Hepatocyte (in vitro differentiated cells): ENCODE results near the gene CBL. TPM values are rescaled to one million over a fixed set of nuclear protein-coding genes. Genes with fewer than 3 reads are reported as not detected.

ENCODE experiments used
- DNase-seq: peaks from one replicate; pipeline ENCODE4 v3.0.0-alpha.2; 2016; ENCODE audit warnings: low spot score
- H2AFZ ChIP-seq: fragments of 200-600 bp; sonication (generic); 2 replicates; pipeline ENCODE4 v1.6.0; 2016; ENCODE audit warnings: antibody characterized with exemption, mild to moderate bottlenecking
- H3K27ac ChIP-seq: fragments of 200-600 bp; sonication (generic); 2 replicates; pipeline ENCODE4 v1.5.1; 2016; ENCODE audit warnings: mild to moderate bottlenecking
- H3K27me3 ChIP-seq: fragments of 200-600 bp; sonication (generic); 2 replicates; pipeline ENCODE4 v1.6.1; 2016
- H3K36me3 ChIP-seq: fragments of 200-600 bp; sonication (generic); replicated peaks from 2 replicates; pipeline ENCODE4 v1.5.1; 2016; ENCODE audit warnings: low read depth; ENCODE audit not compliant: insufficient read depth
- H3K4me1 ChIP-seq: fragments of 200-600 bp; sonication (generic); 2 replicates; pipeline ENCODE4 v1.5.1; 2016; ENCODE audit warnings: mild to moderate bottlenecking, moderate library complexity; ENCODE audit not compliant: insufficient read depth
- H3K4me2 ChIP-seq: fragments of 200-600 bp; sonication (generic); 2 replicates; pipeline ENCODE4 v1.6.0; 2016
- H3K4me3 ChIP-seq: fragments of 200-600 bp; sonication (generic); 2 replicates; pipeline ENCODE4 v1.5.1; 2016; ENCODE audit warnings: mild to moderate bottlenecking
- H3K79me2 ChIP-seq: fragments of 200-600 bp; sonication (generic); 2 replicates; pipeline ENCODE4 v1.6.0; 2017; ENCODE audit warnings: mild to moderate bottlenecking
- H3K9me2 ChIP-seq: fragments of 200-600 bp; sonication (generic); replicated peaks from 2 replicates; pipeline ENCODE4 v1.6.0; 2017; ENCODE audit warnings: mild to moderate bottlenecking; ENCODE audit not compliant: insufficient read depth
- H3K9me3 ChIP-seq: fragments of 200-600 bp; sonication (generic); 2 replicates; pipeline ENCODE4 v1.5.1; 2016; ENCODE audit warnings: low read depth, mild to moderate bottlenecking
- H4K20me1 ChIP-seq: fragments of 200-600 bp; sonication (generic); 2 replicates; pipeline ENCODE4 v1.6.0; 2016; ENCODE audit warnings: mild to moderate bottlenecking; ENCODE audit not compliant: insufficient read depth, poor library complexity, severe bottlenecking
- EZH2 ChIP-seq: fragments of 200-600 bp; sonication (generic); IDR thresholded peaks from 2 replicates; pipeline ENCODE4 v1.6.1; 2016; ENCODE audit warnings: antibody characterized with exemption, mild to moderate bottlenecking, borderline replicate concordance
- EZH2phosphoT487 ChIP-seq: fragments of 200-600 bp; sonication (generic); IDR thresholded peaks from one replicate; pipeline ENCODE4 v1.6.1; 2018; ENCODE audit warnings: antibody characterized with exemption, mild to moderate bottlenecking, low read depth, moderate library complexity; ENCODE audit not compliant: unreplicated experiment, severe bottlenecking
- WGBS: methylation state at CpG from one replicate; pipeline ENCODE4 v1.1.6; 2016; ENCODE audit warnings: low lambda C conversion rate; ENCODE audit errors: missing lambda C conversion rate; 5-methylcytosine and 5-hydroxymethylcytosine counted together
- polyA plus RNA-seq: library from polyadenylated mRNA; unstranded; fragments of >200 nt; fragmentation: Nextera tagmentation; extraction: Ambion mirVana; gene quantifications from 2 replicates; pipeline ENCODE4 v1.2.1, GENCODE V29; 2016
- total RNA-seq: library from RNA; depleted of rRNA; stranded (reverse); fragments of >200 nt; gene quantifications from 2 replicates; pipeline ENCODE4 v1.2.3, GENCODE V29; 2014
- TF ChIP-seq, protein P1 (sequence below): fragments of 200-600 bp; sonication (generic); IDR thresholded peaks from 2 replicates; pipeline ENCODE4 v1.5.1; 2016; ENCODE audit warnings: antibody characterized with exemption, mild to moderate bottlenecking; ENCODE audit not compliant: poor library complexity

The CBL gene
- total and polyA plus RNA-seq, 2 experiments from 2014 or later: 6.6 to 15.6 TPM

- no peak for DNase-seq
- Histone ChIP-seq H3K27ac (no peak overlapping the region), H2AFZ (no peak overlapping the region), H3K36me3 (no peaks in the 10 kb centered on the region), H3K4me3 (no peak overlapping the region), H3K27me3 (no peaks in the 10 kb centered on the region), H4K20me1 (no peaks in the 10 kb centered on the region), H3K9me3 (no peaks in the 10 kb centered on the region), H3K4me2 (no peak overlapping the region), H3K9me2 (no peaks in the 10 kb centered on the region), H3K4me1 (no peaks in the 10 kb centered on the region), H3K79me2 (peaks cover 55% of the 10 kb centered on the region)
- TF ChIP-seq, protein P1, sequence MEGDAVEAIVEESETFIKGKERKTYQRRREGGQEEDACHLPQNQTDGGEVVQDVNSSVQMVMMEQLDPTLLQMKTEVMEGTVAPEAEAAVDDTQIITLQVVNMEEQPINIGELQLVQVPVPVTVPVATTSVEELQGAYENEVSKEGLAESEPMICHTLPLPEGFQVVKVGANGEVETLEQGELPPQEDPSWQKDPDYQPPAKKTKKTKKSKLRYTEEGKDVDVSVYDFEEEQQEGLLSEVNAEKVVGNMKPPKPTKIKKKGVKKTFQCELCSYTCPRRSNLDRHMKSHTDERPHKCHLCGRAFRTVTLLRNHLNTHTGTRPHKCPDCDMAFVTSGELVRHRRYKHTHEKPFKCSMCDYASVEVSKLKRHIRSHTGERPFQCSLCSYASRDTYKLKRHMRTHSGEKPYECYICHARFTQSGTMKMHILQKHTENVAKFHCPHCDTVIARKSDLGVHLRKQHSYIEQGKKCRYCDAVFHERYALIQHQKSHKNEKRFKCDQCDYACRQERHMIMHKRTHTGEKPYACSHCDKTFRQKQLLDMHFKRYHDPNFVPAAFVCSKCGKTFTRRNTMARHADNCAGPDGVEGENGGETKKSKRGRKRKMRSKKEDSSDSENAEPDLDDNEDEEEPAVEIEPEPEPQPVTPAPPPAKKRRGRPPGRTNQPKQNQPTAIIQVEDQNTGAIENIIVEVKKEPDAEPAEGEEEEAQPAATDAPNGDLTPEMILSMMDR: no peak
- no peak for TF ChIP-seq EZH2phosphoT487
- no peak for TF ChIP-seq EZH2
- WGBS: 91% methylated on average over 5 of the region's 5 CpGs
Measured at GRCh38 chr11:119262668-119263351, 56.7 kb downstream of the CBL start.

DNA sequence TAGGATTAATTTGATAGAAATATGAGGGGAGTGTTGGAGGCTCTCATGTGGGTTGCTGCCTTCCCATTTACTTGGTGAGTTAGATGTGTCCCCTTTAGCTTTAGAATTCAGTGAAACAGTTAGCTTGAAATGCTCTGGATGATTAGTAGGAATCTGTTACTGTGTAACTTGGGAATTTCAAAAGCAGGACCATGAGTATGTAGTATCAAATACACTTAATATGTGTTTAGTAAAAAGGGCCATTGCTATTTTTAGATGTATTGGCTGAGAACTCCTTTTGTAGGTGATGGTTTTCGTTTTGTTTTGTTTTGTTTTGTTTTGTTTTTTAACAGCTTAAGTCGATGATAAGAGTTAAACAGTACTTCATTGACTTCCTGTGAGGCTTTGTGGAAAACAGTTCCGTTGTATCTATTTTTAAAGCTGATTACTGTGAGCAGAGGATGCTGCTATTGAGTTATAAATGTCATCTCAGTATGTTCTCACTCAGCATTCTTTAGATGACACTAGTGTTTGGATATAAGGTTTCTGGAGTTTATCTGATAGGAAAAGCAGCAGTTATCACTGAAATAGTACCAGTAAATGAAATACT is 57.3 kb downstream of the CBL start:
- WGBS: 45% methylated on average over 3 of the region's 3 CpGs
- H3K79me2 ChIP-seq: peaks cover 56% of the 10 kb centered on the region

GRCh38 chr11:119266063-119266462 is 59.9 kb downstream of the CBL start:
- Histone ChIP-seq H3K9me2 (no peaks in the 10 kb centered on the region), H3K4me2 (no peak overlapping the region), H3K4me1 (no peaks in the 10 kb centered on the region), H3K27me3 (no peaks in the 10 kb centered on the region), H3K36me3 (no peaks in the 10 kb centered on the region), H3K27ac (no peak overlapping the region), H4K20me1 (no peaks in the 10 kb centered on the region), H3K4me3 (no peak overlapping the region), H3K79me2 (peaks cover 48% of the 10 kb centered on the region), H2AFZ (no peak overlapping the region), H3K9me3 (no peaks in the 10 kb centered on the region)
- WGBS: 97% methylated on average over 3 of the region's 3 CpGs
- no peak for DNase-seq
- TF ChIP-seq, protein P1: no peak

More for the DNA sequence above, 57.3 kb downstream of the CBL start:
- no peak overlapping the region for H3K27ac ChIP-seq
- no peaks in the 10 kb centered on the region for H3K9me2 ChIP-seq
- TF ChIP-seq EZH2phosphoT487 (no peak), EZH2 (no peak)
- TF ChIP-seq, protein P1: no peak
- H3K9me3 ChIP-seq: no peaks in the 10 kb centered on the region
- no peak overlapping the region for H3K4me2 ChIP-seq
- no peak overlapping the region for H3K4me3 ChIP-seq
- no peaks in the 10 kb centered on the region for H3K4me1 ChIP-seq
- H4K20me1 ChIP-seq: no peaks in the 10 kb centered on the region
- no peaks in the 10 kb centered on the region for H3K27me3 ChIP-seq
- H3K36me3 ChIP-seq: no peaks in the 10 kb centered on the region
- no peak for DNase-seq
- no peak overlapping the region for H2AFZ ChIP-seq
